ENCODE measurements around the gene SPDEF.

The SPDEF gene

GRCh38 chr6:34515473-34516387, 40.4 kb downstream of the SPDEF start:
- DNase-seq (ENCODE audit: low read depth in 2 of 3, low spot score in 2 of 3): no peak

DNA sequence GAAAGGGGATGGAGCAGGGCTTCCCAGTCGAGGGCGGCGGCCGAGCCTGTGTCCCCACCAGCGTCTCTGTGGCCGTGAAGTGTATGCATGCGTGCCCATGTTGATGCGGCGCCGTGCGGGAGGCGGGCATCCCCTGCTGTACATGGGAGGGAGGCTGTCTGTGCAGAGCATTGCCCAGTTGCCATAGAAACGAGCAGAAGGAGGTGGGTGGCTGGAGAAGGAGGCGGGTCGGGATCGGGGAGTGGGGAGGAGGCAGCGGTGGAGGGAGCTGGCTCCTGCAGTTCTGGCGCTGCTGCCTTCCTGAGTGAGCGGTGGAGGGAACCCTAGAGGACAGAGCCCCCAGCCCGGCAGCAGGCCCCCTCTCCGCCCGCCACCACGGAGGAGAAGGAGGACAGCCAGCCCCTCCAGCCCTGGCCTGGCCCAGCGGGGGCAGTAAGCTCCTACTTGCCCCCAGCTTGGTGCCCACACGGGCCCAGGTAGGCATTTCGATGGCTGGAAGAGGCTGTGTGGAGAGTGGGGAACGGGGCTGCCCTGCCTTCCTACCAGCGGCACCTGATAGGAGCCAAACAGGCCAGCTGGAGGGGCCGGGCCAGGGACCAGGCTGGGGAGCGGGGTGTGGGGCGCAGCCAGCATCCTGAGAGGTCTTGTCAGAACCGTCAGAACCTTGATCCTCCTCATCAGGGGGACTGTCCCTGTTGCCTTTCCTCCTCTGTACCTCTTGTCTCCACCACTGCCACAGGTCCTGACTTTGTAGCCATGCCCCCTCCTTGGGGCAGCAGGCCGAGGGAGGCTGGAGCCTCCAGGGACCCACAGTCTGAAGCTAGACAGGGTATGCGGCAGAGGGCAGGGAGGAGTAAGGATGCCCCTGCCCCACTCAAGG, 41.3 kb downstream of the SPDEF start:
- no peak for DNase-seq (ENCODE audit: low read depth in 2 of 3, low spot score in 2 of 3)

- no peak for DNase-seq (ENCODE audit: low read depth in 2 of 3, low spot score in 2 of 3)
Measured at GRCh38 chr6:34514112-34514511, 42.0 kb downstream of the SPDEF start.

DNA sequence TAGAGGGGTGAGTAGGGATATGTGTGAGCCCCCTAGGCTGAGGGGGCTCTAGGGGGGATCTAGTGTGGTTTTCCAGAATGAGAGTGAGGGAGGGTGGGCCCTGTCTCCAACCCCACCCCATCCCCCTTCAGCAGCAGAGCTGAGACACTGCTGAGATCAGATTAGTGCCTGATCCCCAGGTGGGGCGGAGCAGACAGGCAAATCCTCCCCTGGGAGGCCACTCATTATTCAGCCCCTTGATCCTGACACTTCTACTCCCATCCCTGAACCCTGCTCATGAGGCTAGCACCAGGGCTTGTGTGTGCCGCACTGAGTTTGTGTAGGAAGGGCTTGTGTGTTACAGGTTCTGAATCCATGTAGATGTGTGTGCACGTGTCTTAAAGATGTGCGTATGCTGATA, 42.5 kb downstream of the SPDEF start:
- no peak for DNase-seq (ENCODE audit: low read depth in 2 of 3, low spot score in 2 of 3)

DNA sequence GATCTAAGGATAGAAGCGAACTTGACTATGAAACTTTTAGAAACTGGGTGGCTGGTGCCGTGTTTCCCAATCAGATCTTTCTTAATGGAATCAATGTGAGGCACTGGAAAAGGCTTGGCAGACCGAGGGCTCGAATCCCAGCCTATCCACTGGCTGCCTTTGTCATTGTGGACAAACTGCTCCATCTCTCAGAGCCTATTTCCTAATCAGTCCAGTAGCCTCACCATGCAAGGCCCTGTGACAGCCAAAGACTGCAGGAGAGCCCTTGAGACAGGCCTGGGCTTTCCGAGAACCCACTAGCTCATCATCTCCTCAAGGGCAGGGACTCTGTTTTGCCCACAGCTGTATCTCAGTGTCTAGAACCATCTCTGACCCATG, 43.4 kb downstream of the SPDEF start:
- DNase-seq (ENCODE audit: low read depth in 2 of 3, low spot score in 2 of 3): no peak

- no peak for DNase-seq (ENCODE audit: low read depth in 2 of 3, low spot score in 2 of 3)
Measured at GRCh38 chr6:34511915-34512737, 44.0 kb downstream of the SPDEF start.

DNA sequence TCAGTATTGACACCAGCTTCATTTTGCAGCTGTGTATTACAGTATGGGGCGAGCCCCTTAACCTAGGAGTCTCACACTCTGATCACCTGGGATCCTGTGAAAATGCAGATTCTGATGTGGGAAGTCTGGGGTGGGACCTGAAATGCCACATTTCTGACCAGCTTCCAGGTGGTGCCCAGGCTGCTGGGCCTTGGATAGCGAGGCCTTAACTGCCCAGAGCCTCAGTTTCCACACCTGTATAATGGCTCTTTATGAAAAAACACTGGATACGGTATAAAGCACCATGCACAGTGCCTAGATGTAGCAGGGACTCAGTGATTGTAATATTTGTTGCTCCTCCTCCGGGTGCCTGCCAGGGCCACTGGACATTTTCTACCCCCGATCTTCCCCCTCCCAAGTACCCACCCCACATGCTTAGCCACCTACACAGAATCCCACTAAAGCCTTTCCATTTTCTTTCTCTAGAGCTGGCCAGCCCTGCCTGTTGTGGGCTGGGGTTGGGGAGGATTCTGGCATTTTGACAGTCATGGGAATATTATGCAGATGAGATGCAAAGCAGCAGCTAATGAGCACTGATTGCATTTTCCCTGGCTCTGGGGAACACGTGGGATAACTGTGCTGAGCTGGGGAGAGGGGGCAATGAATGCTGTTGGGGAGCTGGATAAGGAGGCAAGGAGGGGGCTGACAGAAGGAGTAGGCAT, 44.8 kb downstream of the SPDEF start:
- no peak for DNase-seq (ENCODE audit: low read depth in 2 of 3, low spot score in 2 of 3)

- DNase-seq (ENCODE audit: low read depth in 2 of 3, low spot score in 2 of 3): no peak
Measured at GRCh38 chr6:34510299-34510698, 45.8 kb downstream of the SPDEF start.

DNA sequence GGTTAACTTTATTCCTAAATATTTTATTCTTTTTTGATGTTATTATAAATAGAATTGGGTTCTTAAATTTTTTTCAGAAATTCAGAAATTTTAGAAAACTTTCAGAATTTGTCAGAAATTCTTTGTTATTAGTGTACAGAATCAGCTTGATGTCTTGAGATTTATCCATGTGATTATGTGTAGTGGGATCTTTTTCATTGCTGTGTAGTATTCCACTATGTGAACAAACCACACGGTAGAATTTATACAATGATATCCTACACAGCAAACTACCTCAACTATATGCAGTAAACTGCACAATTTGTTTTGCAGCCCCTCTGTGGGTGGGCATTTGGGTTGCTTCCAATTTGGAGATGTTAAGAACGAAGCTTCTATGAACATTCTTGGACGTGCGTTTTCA, 46.3 kb downstream of the SPDEF start:
- no peak for DNase-seq (ENCODE audit: low read depth in 2 of 3, low spot score in 2 of 3)

- no peak for DNase-seq (ENCODE audit: low read depth in 2 of 3, low spot score in 2 of 3)
Measured at GRCh38 chr6:34508425-34508824, 47.7 kb downstream of the SPDEF start.

- DNase-seq (ENCODE audit: low read depth in 2 of 3, low spot score in 2 of 3): no peak
Measured at GRCh38 chr6:34506718-34507117, 49.4 kb downstream of the SPDEF start.

- no peak for DNase-seq (ENCODE audit: low read depth in 2 of 3, low spot score in 2 of 3)
Measured at GRCh38 chr6:34497411-34497810, 58.7 kb downstream of the SPDEF start.

GRCh38 chr6:34496103-34496685, 59.9 kb downstream of the SPDEF start:
- no peak for DNase-seq (ENCODE audit: low read depth in 2 of 3, low spot score in 2 of 3)

GRCh38 chr6:34494973-34495372, 61.2 kb downstream of the SPDEF start:
- no peak for DNase-seq (ENCODE audit: low read depth in 2 of 3, low spot score in 2 of 3)

DNA sequence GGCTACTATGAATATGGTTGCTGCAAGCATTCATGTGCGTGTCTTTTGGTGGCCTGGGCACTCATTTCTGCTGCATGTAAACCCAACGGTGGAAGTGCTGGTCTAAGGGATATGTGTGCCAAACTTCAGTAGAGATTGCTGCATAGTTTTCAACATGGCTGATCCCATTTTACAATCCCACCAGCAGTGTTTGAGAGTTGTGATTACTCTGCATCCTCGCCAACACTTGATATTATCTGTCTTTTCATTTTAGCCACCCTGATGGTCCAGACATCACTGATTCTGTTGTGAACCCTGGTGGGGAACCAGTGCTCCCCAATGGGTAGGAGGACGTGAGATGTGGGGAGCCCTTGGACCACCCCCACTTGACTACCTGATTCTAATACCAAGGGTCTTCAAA, 62.8 kb downstream of the SPDEF start:
- DNase-seq (ENCODE audit: low read depth in 2 of 3, low spot score in 2 of 3): no peak

DNA sequence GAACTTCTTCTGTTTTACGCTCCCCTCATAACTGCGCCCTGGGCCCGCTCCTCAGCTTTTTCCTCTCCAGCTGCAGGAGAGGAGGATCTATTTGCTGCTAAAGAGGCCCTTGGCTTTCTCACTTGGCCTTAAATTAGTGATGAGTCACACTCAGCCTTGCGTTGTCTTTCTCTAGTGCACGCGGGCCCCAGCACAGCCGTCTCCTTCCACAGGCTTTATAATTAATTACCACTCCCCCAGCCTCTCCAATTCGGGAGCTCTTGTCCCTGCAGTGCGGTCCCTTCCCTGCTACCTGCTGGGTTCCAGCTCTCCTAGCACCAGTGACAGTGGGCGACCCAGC, 65.1 kb downstream of the SPDEF start:
- no peak for DNase-seq (ENCODE audit: low read depth in 2 of 3, low spot score in 2 of 3)

GRCh38 chr6:34490390-34491090, 65.6 kb downstream of the SPDEF start:
- DNase-seq (ENCODE audit: low read depth in 2 of 3, low spot score in 2 of 3): no peak

DNA sequence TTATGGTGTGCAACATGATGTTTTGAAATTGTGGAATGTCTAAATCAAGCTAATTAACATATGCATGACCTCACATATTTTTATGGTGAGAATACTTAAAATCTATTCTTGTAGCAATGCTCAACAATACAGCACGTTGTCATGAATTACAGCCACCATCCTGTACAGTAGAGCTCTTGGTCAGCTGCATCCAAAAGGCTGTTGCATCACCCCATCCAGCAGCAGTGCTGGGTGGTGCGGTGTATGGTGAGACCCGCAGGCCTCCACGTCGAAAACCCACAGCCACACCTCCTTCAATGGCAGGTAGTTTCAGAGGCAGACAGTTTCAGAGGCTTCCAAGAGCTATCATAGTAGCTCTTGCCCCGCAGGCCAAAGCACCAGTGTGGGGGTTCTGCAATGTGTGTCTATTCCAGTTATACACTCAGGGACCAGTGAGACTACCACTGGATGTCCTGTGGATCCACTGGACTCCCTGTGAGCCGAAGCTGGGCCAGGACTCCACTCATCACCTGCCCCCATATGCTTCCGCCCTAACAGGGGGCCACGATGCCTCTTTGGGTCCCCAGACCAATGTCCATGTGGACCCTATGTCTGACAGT, 66.8 kb downstream of the SPDEF start:
- DNase-seq (ENCODE audit: low read depth in 2 of 3, low spot score in 2 of 3): no peak
